HepG2 (cell line): ENCODE data around the gene STARD5. TPM values are rescaled to one million over a fixed set of nuclear protein-coding genes. Genes with fewer than 3 reads are reported as not detected.

Experiments
- ATAC-seq: fragments of 200-7000 bp; cut with Tn5 transposase; 3 replicates; pipeline ENCODE4 v1.9.1; 2020; ENCODE audit warnings: mild to moderate bottlenecking, moderate library complexity
- BruUV-seq: library from RNA; stranded (reverse); fragments of 400-500 nt; replicated peaks from 2 replicates; lab custom pipeline; 2021; lab: Mats Ljungman, UMichigan
- CTCF ChIA-PET: fragments of 300-600 bp; formaldehyde crosslinking; extraction: SDS; loops from one replicate; lab custom pipeline; 2021; ENCODE audit warnings: low total read pairs, inconsistent platforms, low intra/inter-chr PET ratio; lab: Yijun Ruan, JAX
- POLR2A ChIA-PET: fragments of 350-600 bp; sonication (Branson Sonifier 250); formaldehyde crosslinking; loops from one replicate; lab custom pipeline; 2020; ENCODE audit warnings: antibody characterized with exemption, inconsistent platforms; lab: Yijun Ruan, JAX
- DNase-seq: peaks from one replicate; pipeline ENCODE4 v3.0.0-alpha.2; 2015; ENCODE audit warnings: low spot score
- FAIRE-seq: peaks from 3 replicates; lab custom pipeline; 2011; peaks lifted over from hg19 to GRCh38; lab: Jason Lieb, UNC
- H2AFZ ChIP-seq: one replicate; pipeline ENCODE4 v1.6.1; 2011; ENCODE audit warnings: low read length, inconsistent platforms
- H3K27ac ChIP-seq: fragments of 300-600 bp; 3 replicates; pipeline ENCODE4 v1.8.0; 2011; ENCODE audit warnings: mixed run types, mild to moderate bottlenecking, mixed read lengths, low read length, inconsistent platforms; ENCODE audit not compliant: insufficient read depth; ENCODE audit errors: extremely low read length
- H3K27me3 ChIP-seq, 2 experiments: fragments of 200-600 bp in 1 of 2; 2 replicates in 1 of 2; 3 replicates in 1 of 2; pipeline versions ENCODE4 v1.6.0 to v1.8.0; 2011; ENCODE audit warnings: low read length in 2 of 2, mild to moderate bottlenecking in 2 of 2, moderate library complexity in 2 of 2, inconsistent platforms in 1 of 2; ENCODE audit not compliant: insufficient read depth in 2 of 2, control insufficient read depth in 1 of 2
- H3K36me3 ChIP-seq, 2 experiments: fragments of 200-600 bp in 1 of 2; replicated peaks in 1 of 2; 2 replicates in 1 of 2; 3 replicates in 1 of 2; pipeline versions ENCODE4 v1.5.1 to v1.8.0; 2011; ENCODE audit warnings: low read length in 2 of 2, inconsistent platforms in 1 of 2; ENCODE audit not compliant: insufficient read depth in 2 of 2, control insufficient read depth in 1 of 2
- H3K4me1 ChIP-seq: 2 replicates; pipeline ENCODE4 v1.5.1; 2012; ENCODE audit warnings: low read length, inconsistent platforms; ENCODE audit not compliant: insufficient read depth
- H3K4me2 ChIP-seq: 2 replicates; pipeline ENCODE4 v1.6.0; 2011; ENCODE audit warnings: low read depth, low read length, inconsistent platforms
- H3K4me3 ChIP-seq, 3 experiments: fragments of 200-600 bp in 1 of 3; sonication (generic), shearing (Covaris generic) in 1 of 3; replicated peaks in 1 of 3; 2 replicates each; pipeline ENCODE4 v1.5.1; 2011 to 2016; ENCODE audit warnings: low read length in 3 of 3, inconsistent platforms in 2 of 3, low read depth in 2 of 3, mild to moderate bottlenecking in 2 of 3, control low read depth in 1 of 3, mixed read lengths in 1 of 3; ENCODE audit not compliant: insufficient read depth in 1 of 3
- H3K79me2 ChIP-seq: one replicate; pipeline ENCODE4 v1.6.1; 2011; ENCODE audit warnings: low read length, inconsistent platforms; ENCODE audit not compliant: insufficient read depth
- H3K9ac ChIP-seq: 2 replicates; pipeline ENCODE4 v1.6.0; 2011; ENCODE audit warnings: mild to moderate bottlenecking, low read depth, low read length, inconsistent platforms; ENCODE audit not compliant: insufficient read depth
- H3K9me3 ChIP-seq: 2 replicates; pipeline ENCODE4 v1.5.1; 2012; ENCODE audit warnings: mild to moderate bottlenecking, low read length
- H4K20me1 ChIP-seq: 2 replicates; pipeline ENCODE4 v1.6.0; 2011; ENCODE audit warnings: inconsistent platforms, mild to moderate bottlenecking, low read length, moderate library complexity; ENCODE audit not compliant: insufficient read depth
- CEBPB ChIP-seq: IDR thresholded peaks from 2 replicates; pipeline ENCODE4 v1.6.1; 2011; ENCODE audit warnings: low read depth, low read length, improper control_type of control experiment, borderline replicate concordance
- FOXA1 ChIP-seq, 2 experiments: fragments of 450-650 bp in 1 of 2; sonication (generic) in 1 of 2; formaldehyde crosslinking in 1 of 2; IDR thresholded peaks; 2 replicates each; pipeline versions ENCODE4 v1.4.0 to v1.6.1; 2016 to 2020; ENCODE audit warnings: missing genetic modification reagents in 1 of 2
- ZNF674 ChIP-seq: sonication (generic); formaldehyde crosslinking; IDR thresholded peaks from 2 replicates; pipeline ENCODE4 v1.5.0; 2020; ENCODE audit warnings: low read depth, mild to moderate bottlenecking, missing genetic modification reagents
- whole genome bisulfite sequencing: methylation state at CpG from one replicate; pipeline ENCODE4 v1.1.6; 2017; ENCODE audit warnings: low lambda C conversion rate; 5-methylcytosine and 5-hydroxymethylcytosine counted together
- in situ Hi-C: cut with HindIII; loops from 2 replicates; pipeline ENCODE4 v1.10.0; 2017; ENCODE audit warnings: low pct_unique_long_range_greater_than_20kb; ENCODE audit not compliant: extremely low pct_ligation_motif_present
- intact Hi-C: fragments of 100-400 bp; cut with micrococcal nuclease; formaldehyde crosslinking; loops from one replicate; pipeline ENCODE4 v1.10.0; 2022; ENCODE audit not compliant: unreplicated experiment
- polyA plus RNA-seq, 8 experiments: library from polyadenylated mRNA; depleted of rRNA in 3 of 8; stranded (reverse) in 7 of 8; unstranded in 1 of 8; fragments of >200 nt; fragmentation: Illumina TruSeq in 4 of 8; extraction: Trizol in 4 of 8; gene quantifications; 2 replicates each; pipeline versions ENCODE4 v1.2.1 to v1.2.3, GENCODE V29; 2011 to 2016; ENCODE audit warnings: low read depth in 4 of 8, missing spikeins in 1 of 8, mixed read lengths in 1 of 8; ENCODE audit not compliant: insufficient read depth in 1 of 8
- total RNA-seq, 5 experiments: library from RNA; depleted of rRNA; stranded (reverse); fragments of >200 nt; fragmentation: Illumina TruSeq; extraction: Trizol; gene quantifications; 2 replicates each; pipeline ENCODE4 v1.2.3, GENCODE V29; 2016; ENCODE audit warnings: low read depth in 1 of 5

The STARD5 gene
- total and polyA plus RNA-seq, 2 of the 13 experiments (the other 11 are each of a cell fraction or from before 2014, with no cell fraction given) = 3.1 to 3.5 TPM

- no peak overlapping the region for H3K4me2 ChIP-seq
- WGBS = 26% methylated on average over 6 of the region's 6 CpGs
- no peaks in the 10 kb centered on the region for H3K36me3 ChIP-seq
- ChIA-PET CTCF (no interaction called here), POLR2A (no interaction called here)
- no peaks in the 10 kb centered on the region for H3K9me3 ChIP-seq
- no peak overlapping the region for H3K9ac ChIP-seq
- no TSS peak for BruUV-seq
- in situ Hi-C loops = loop anchor here (5.0 kb wide), 1 partner anchor 124 kb away; no protein-coding TSS in a partner anchor
- FAIRE-seq (no peak), DNase-seq (no peak), ATAC-seq (no peak)
- no peak for TF ChIP-seq FOXA1 (IDR thresholded peaks at IDR 0.05)
- TF ChIP-seq FOXA1 (CRISPR knock-in tag; IDR thresholded peaks at IDR 0.05) = no peak
- TF ChIP-seq CEBPB = peak; percentile 43; the same call in 1 of the 2 replicates
- no peaks in the 10 kb centered on the region for H3K4me1 ChIP-seq
- no peak overlapping the region for H3K4me3 ChIP-seq
- no peak overlapping the region for H3K27ac ChIP-seq
- H2AFZ ChIP-seq = no peak overlapping the region
- no peaks in the 10 kb centered on the region for H4K20me1 ChIP-seq
- peaks cover 0 to 19% of the 10 kb centered on the region in 2 experiments; a peak in 2 of 5 replicates for H3K27me3 ChIP-seq
- no peaks in the 10 kb centered on the region for H3K79me2 ChIP-seq
- intact Hi-C loops = no loop called here
Observed at GRCh38 chr15:81278306-81279029, 45.5 kb downstream of the STARD5 start.

GRCh38 chr15:81277851-81278250 lies 46.1 kb downstream of the STARD5 start:
- H3K4me3 ChIP-seq = no peak overlapping the region
- intact Hi-C loops (no loop called here), in situ Hi-C loops (loop anchor here (5.0 kb wide), 1 partner anchor 124 kb away; no protein-coding TSS in a partner anchor)
- no TSS peak for BruUV-seq
- no peak for DNase-seq
- no peaks in the 10 kb centered on the region for H3K36me3 ChIP-seq
- H3K9me3 ChIP-seq = no peaks in the 10 kb centered on the region
- ChIA-PET POLR2A (no interaction called here), CTCF (no interaction called here)
- H3K4me2 ChIP-seq = no peak overlapping the region
- no peak overlapping the region for H3K27ac ChIP-seq
- FAIRE-seq = no peak
- H2AFZ ChIP-seq = no peak overlapping the region
- H3K27me3 ChIP-seq = peaks cover 0 to 13% of the 10 kb centered on the region in 2 experiments; a peak in 2 of 5 replicates
- TF ChIP-seq ZNF674 (CRISPR knock-in tag) = no peak
- H3K9ac ChIP-seq = no peak overlapping the region
- H3K79me2 ChIP-seq = no peaks in the 10 kb centered on the region
- WGBS = 27% methylated on average over 2 of the region's 2 CpGs
- no peak for ATAC-seq
- no peaks in the 10 kb centered on the region for H4K20me1 ChIP-seq
- H3K4me1 ChIP-seq = no peaks in the 10 kb centered on the region
